ENCODE results near the gene KCNK6.
A peak's percentile ranks its signal among the peaks of the same experiment; 100 is the strongest.

KCNK6 gene

GRCh38 chr19:38319421-38320258, at the start of gene KCNK6:
Gene KCNK6, plus strand, starts transcription at chr19:38319845. Its CDS starts 106 bp downstream, at chr19:38319951.
- DNase-seq, result peak; percentile 69

- DNase-seq, result no peak
These were observed 49.0 kb upstream of the KCNK6 start for GRCh38 chr19:38270587-38271167.

DNA sequence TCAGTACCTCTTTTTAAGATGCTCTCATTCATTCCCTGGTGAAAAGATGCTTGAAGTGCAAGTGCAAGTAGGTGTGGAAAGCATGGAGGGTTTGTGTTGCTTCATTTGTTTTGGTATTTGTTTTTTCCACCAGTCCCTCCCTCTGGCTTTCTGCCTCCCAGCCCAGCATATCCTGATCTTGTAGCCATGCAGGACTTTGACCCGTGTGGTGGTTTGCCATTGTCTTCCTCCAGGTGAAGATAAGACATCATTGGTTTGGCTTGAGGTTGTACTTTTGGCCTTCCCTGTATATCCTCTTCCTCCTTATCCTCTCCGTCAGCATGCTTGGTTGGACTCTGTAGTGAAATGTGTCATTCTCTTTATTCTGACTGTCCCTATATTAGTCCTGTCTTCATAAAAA, 46.1 kb upstream of the KCNK6 start:
- DNase-seq, result no peak

GRCh38 chr19:38274739-38275138, 44.9 kb upstream of the KCNK6 start:
- no peak for DNase-seq

GRCh38 chr19:38276942-38277517, 42.6 kb upstream of the KCNK6 start:
- DNase-seq, result no peak

DNA sequence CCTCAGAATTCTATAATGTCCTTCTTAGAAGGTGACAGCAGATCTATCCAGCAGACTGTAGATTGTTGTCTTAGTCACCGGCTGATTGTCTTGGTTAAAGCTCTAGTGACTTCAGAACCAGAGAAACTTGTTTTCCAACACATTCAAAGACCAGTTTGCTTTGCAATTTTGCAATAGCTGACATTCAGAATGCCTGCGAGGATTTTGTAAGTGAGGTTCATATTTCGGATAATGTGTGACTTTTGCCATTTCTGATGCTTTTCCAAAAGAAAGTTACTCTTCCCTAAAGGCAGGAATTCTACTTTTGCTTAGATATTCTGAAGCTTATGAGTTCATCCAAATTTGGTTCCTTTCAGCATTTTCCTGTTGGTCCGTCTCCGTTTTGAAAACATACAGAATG, 42.1 kb upstream of the KCNK6 start:
- DNase-seq, result no peak

DNA sequence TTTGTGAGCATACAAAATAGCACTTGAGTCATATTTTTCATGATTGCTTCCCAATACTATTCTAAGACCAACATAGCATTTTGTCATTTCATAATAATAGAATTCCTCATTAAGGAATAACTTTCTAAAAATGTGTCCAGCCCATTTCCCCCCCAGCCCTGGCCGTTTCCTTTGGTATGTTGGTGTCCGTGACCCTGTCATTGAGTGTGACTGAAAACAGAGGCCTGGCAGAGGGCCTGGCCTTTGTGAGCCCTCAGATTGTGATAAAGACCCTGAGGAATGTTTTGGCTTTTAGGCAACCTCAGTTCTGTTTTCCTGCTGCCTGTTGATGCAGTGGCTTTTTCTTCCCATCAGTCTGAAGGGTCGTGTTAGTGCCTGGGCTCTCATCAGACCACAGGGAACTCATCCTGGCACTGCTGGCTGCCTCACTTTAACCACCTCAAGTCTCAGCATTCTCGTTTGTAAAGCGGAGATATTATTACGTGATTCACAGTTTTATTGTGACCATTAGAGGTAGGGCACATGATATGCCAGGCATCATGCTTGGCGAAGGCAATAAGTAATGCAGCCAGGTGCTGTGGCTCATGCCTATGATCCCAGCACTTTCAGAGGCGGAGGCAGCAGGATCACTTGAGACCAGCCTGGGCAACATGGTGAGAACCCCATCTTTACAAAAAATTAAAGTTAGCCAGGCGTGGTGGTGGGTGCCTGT, 41.5 kb upstream of the KCNK6 start:
- no peak for DNase-seq

DNA sequence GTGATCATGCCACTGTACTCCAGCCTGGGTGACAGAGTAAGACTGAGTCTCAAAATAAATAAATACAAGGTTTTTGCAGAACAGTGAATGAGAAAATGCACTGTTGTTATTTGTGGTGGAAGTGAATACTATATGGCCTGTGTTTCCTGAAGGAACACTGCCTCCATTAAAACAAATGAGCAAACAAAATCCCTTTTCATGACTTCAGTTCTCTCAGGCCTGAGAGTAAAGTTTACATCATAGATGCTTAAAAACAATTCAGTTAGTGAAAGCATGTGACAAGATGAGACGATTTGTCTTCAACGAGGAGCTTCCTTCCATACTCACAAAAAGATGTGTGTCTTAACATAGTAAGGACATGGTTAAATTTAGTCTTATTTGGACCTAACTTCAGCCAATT, 40.9 kb upstream of the KCNK6 start:
- DNase-seq, result no peak

GRCh38 chr19:38280030-38280921, 39.4 kb upstream of the KCNK6 start:
- DNase-seq, result no peak

GRCh38 chr19:38281811-38282566, 37.7 kb upstream of the KCNK6 start:
- no peak for DNase-seq

DNA sequence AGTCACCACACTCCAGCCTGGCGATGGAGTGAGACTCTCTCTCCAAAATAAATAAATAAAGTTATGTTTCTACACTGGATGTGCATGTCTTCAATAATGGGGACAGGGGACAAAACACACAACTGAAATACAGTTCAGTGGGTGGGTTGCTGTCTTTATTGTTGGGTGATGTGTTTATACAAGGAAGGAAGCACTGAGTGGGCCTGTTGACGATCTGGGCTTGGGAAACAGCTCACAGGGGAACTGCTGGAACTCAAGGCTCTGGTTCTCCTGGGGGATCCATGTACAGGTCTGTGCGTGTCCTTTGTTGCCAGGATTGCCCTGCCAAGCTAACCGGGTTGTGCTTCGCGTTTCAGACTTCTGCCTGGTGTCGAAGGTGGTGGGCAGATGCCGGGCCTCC, 36.4 kb upstream of the KCNK6 start:
- DNase-seq, result no peak

- DNase-seq, result no peak
These were observed 35.2 kb upstream of the KCNK6 start for GRCh38 chr19:38284422-38284821.

- DNase-seq, result no peak
These were observed 34.1 kb upstream of the KCNK6 start for GRCh38 chr19:38285567-38285966.

GRCh38 chr19:38287604-38288003, 32.0 kb upstream of the KCNK6 start:
- DNase-seq, result no peak

GRCh38 chr19:38288123-38288855, 31.4 kb upstream of the KCNK6 start:
- no peak for DNase-seq

DNA sequence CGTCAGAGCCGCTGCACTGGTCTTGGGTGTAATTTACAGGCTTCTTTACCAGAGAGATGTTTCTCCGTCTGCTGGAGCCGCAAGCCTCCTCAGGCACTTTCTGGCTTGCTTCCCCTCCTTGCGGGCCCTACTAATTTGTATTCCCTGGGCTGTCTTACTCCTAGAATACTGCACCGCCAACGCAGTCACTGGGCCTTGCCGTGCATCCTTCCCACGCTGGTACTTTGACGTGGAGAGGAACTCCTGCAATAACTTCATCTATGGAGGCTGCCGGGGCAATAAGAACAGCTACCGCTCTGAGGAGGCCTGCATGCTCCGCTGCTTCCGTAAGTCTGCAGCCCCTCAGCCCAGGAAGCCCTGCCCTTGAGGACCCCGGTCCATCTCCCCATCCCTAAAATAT, 29.7 kb upstream of the KCNK6 start:
- DNase-seq, result no peak

- no peak for DNase-seq
These were observed 29.0 kb upstream of the KCNK6 start for GRCh38 chr19:38290631-38291147.

DNA sequence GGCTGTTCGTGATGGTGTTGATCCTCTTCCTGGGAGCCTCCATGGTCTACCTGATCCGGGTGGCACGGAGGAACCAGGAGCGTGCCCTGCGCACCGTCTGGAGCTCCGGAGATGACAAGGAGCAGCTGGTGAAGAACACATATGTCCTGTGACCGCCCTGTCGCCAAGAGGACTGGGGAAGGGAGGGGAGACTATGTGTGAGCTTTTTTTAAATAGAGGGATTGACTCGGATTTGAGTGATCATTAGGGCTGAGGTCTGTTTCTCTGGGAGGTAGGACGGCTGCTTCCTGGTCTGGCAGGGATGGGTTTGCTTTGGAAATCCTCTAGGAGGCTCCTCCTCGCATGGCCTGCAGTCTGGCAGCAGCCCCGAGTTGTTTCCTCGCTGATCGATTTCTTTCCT, 27.8 kb upstream of the KCNK6 start:
- DNase-seq, result no peak

DNA sequence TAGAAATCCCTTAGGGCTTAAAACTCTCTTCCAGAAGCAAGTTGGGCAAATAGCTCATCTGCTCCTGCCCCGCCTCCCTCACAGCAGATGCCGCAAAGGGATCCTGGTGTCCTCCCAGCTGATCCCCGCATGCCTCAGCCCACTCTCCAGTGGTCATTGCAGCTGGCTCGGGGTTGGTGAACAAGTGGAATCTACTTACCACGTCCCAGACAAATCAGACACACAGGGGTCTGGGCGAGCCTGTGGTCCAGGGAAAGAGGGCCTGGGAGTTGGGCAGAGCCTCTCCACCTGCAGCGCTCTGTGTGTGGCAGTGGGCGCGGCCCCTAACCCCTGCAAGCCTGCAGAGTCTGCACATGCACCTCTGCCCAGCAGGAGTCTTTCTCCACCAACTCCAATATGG, 26.4 kb upstream of the KCNK6 start:
- no peak for DNase-seq

GRCh38 chr19:38294090-38294489, 25.6 kb upstream of the KCNK6 start:
- no peak for DNase-seq
